T-helper 9 cell (primary cell): Measurements from ENCODE around the gene BCAS1.
A peak's percentile ranks its signal among the peaks of the same experiment; 100 is the strongest.
"Not testable (repeated sequence)": the region's sequence is repeated elsewhere in the genome, so short reads cannot be mapped to it uniquely, and the experiment has no call there.

ENCODE experiments used
- DNase-seq: peaks from one replicate; pipeline ENCODE4 v3.0.0-alpha.2; 2020

BCAS1 gene

DNA sequence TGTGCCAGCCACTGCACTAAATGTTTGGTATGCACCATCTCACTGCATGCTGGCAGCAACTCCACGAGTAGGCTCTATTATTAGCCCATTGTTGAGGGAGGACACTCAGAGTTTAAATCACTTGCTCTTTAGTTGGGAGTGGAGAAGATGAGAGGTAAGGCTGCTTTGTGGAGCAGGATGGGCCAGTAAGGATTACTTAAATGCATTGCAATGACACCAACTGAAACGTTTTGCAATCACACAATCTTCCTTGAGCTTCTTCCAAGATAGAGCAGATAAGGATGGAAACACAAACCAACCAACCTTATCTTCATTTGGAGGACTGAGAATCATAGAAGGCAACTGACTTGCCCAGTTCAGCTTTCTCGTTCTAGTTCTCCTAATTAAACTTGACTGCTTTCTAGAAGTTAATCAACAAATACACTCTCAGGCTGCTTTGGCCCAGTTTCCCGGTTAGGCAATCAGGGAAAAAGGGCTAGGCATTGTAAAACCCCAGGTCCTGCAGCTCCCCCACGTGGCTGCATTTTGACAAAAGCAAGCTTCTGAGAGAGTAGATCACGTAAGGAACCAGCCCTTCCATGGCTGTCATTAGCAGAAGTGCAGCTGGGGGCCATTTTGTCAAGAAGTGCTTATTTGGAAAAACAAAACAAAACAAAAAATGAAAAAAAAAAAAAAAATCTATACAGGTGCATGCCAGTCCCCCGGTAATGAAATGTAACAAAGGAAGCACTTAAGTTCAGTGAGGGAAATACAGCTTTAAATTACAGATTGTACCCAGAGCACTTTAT is 130.6 kb downstream of the BCAS1 start:
- peak; percentile 40 for DNase-seq

DNA sequence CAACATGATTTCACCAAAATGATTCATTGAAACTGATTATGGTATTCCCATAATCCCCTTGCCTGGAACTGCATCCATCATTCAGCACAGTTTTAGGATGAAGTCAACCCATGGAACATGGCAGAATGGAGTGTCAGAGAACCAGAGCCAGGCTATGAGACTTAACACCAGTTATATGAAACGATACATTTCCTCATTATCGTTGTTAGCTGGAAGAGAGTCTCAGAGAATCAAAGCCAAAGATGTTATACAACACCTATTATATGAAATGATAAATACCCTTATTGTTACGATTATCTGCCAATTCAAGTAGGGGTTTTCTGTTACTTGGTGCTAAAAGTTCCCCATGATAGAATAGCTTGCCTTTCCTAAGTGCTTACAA is 131.2 kb downstream of the BCAS1 start:
- no peak for DNase-seq

DNA sequence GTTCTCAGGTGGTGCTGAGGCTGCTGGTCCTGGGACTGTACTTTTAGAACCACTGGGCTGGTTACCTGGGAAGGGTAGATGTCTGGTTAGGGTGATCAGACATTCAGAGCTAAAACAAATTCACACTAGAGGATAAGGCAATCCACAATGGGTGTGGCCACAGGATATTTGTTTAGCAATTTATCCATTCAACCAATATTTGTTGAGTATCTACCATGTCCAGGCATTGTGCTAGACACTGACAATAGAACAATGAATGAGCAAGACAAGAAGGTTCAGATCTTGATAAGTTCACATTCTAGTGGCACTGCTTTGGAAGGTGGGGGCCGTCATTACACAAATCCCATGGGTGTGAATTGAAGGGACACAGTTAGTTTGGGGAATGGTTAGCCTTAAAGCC is 131.7 kb downstream of the BCAS1 start:
- no peak for DNase-seq

DNA sequence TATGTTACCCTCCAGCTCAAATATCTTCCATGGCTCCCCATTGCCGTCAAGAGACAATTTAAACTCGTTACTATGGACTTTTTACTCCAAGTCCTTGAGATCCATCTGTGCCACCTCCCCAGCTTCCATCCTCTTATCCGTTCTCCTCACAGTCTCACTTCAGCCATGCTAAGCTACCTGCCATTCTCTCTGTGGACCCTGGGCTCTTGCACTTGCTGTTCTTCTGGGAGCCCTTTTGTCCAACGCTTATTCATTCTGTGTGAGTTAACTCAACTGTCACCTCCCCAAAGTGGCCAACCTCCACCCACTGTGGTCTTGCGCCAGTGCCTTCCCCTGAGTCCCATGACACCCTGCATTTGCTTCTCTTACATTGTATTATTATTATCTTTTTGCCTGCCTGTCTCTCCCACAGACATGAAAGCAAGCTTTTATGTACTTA is 132.4 kb downstream of the BCAS1 start:
- no peak for DNase-seq

DNA sequence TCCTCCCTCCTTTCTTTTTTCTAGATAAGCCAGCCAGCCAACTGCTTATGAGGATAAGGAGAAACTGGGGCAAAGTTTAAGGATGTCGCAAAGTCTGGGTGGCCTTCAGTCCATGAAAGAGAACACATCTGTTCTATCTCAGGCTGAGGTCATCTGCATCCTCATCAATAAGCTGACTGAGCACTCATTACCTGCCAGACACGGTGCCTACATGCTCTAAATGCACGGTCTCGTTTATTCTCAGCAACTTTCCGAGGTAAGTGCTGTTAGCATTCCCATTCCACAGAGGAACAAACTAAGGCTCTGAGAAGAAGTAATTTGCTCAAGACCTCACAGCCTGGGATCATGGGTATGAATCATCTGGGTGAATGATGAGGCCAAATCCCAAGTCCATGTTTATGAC is 133.1 kb downstream of the BCAS1 start:
- DNase-seq = no peak

DNA sequence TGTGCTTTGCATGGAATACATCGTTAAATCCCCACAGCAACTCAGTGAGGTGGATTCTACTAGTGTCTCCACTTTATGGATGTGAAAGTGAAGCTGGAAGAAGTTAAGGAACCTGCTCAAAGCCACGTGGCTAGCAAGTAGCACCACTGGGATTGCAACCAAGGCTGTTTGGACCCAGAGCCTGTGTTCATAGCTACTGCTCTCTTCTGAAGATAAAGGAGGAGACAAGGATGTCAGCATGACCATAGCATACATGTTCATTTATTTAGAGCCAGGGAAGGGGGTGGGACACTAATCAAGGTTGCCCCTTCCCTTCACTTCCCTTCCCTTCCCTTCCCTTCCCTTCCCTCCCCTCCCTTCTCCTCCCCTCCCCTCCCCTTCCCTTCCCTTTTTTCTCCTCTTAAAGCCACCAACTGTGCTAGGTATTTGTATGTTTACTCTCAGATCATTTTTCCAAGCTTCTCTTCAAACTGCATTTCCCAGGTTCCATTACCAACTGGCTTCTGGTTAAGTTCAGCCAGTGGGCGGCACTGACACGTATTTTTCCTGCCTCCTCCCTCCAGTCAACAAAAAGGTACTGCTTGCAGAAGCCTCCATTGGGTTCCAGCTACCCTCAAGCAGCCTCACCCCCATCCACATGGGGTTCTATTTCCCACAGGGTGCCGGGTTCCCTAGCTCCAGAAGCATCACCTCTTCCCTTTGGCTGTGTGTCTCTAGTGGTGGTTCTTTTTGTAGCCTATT is 134.9 kb downstream of the BCAS1 start:
- no peak for DNase-seq

DNA sequence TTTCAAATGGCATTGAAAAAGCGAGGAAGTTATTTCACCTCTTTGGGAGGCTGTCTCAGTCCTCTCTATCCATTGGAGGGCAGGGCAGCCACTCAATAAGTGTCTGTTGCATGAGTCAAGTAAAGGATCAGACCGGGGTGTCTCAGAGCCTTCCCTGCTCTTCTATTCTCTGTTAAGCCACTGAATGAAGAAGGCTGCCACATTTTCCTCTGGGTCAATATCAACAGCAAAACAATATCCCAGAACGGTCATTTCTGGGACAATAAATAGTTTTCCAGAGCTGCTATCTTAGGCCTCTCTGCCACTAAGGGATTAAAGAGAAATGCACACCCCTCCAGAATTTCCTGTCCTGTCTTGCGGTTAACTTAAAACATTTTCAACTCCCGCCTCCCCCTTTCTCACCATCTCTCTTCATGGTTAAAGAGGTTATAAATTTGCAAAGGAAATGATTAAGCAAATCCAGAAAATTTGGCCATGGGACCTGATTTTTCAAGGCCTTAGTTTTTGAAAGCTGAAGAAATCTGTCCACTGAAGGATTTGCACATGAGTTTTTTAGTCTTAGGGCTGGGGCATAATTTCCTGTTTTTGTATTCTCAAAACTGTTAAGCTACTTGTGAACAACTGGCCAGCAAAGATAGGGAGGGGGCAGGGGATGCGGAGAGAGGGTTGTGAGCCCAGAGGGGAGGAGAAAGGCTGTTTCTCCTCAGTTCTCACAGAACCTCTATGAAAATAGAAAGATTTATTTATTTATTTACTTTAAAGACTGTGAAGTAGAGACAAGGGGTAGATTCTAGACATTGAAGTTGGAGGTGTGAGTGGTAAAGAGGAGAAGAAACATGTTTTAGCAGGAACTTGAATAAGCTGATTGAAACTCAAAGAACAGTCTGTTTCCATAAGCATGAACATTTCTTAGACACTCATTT is 135.7 kb downstream of the BCAS1 start:
- DNase-seq = no peak

DNA sequence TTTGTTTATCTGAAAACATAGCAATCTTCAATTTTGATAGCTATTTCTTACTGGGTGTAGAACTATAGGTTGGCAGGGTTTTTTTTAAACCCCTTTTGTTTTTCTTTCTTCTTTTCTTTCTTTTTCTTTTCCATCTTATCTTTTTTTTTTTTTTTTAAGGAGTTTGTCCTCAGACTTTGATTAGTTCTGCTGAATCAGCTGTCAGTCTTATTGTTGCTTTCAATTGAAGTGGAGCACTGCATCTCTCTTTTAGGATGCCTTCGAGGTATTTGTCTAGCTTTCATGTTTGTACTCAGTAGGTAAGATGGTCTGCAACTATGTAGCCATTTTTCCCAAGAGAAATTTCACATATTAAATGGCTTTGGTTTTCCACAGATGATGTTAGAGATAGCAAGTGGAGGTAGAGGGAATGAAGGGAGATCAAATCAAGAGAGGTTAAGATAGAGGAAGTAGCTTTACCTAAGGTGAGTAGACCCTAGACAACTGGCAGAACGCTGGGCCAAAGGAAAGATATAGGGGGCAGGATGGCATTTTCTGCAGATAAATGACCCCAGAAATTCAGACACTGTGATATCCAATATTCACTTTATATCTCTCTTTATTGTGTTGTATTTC is 137.1 kb downstream of the BCAS1 start:
- no peak for DNase-seq

DNA sequence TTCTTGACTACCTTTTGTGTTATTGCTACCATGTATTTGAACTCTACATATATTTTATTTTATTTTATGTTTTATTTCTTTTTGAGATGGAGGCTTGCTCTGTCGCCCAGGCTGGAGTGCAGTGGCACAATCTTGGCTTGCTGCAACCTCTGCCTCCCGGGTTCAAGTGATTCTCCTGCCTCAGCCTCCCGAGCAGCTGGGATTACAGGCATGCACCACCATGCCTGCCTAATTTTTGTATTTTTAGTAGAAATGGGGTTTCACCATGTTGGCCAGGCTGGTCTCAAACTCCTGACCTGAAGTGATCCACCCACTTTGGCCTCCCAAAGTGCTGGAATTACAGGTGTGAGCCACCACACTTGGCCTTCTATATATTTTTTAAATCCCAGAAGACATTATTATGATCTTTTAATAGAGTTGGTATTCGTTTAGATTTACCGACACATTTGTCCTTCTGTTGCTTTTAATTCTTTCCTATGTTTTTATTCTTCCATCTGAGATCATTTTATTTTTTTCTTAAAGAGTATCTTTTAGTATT is 137.7 kb downstream of the BCAS1 start:
- DNase-seq = not testable (repeated sequence)

DNA sequence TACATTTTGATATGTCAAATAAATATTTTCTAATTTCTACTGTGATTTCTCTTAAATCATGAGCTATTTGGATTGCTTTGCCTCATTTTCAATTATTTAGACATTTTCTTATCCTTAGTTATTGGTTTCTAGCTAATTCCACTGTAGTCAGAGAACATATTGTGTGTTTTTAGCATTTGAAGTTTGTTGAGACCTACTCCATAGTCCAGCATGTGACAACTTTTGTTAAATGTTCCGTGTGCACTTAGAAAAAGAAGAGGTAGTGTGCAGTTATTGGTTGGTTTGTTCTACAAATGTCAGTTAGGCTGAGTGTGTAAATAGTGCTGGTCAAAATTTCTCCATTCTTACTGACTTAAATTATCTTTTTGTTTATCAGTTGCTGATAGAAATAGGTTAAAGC is 138.8 kb downstream of the BCAS1 start:
- no peak for DNase-seq

DNA sequence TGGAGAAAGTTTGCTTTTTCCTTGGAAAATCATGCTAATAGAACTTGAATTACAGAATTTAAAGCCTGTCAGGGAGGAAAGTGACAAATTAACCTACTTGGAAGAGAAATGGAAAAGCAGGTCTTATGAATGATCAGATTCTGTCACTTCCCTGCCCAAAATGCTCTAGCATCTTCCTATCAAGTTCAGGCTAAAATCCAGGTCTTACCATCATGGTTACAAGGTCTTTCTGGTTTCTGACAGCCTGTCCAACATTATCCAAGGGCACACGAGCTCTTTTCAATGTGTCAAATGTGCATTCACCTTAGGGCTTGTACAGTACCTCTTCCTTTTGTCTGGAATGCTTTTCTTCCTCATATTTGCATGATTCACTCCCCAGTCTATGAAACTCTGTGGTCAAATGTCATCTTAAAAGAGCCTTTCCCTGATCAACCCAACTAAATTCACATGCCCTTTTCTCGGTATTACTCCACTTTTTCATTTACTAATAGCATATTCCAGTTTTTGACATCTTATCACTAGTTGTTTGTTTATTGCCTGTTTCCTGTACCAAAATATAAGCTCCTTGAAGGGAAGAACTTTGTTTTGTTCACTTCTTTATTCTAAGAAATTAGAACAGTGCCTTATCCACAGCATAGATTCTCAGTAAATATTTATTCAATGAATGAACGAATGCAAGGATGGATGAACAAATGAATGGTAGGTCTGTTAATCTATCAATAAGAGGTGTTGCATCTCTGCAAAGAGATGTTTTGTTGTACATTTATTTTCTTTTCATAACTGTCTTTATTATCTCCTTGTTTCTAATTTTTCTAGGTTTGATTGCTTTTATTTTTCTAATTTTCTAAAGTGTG is 139.5 kb downstream of the BCAS1 start:
- no peak for DNase-seq

DNA sequence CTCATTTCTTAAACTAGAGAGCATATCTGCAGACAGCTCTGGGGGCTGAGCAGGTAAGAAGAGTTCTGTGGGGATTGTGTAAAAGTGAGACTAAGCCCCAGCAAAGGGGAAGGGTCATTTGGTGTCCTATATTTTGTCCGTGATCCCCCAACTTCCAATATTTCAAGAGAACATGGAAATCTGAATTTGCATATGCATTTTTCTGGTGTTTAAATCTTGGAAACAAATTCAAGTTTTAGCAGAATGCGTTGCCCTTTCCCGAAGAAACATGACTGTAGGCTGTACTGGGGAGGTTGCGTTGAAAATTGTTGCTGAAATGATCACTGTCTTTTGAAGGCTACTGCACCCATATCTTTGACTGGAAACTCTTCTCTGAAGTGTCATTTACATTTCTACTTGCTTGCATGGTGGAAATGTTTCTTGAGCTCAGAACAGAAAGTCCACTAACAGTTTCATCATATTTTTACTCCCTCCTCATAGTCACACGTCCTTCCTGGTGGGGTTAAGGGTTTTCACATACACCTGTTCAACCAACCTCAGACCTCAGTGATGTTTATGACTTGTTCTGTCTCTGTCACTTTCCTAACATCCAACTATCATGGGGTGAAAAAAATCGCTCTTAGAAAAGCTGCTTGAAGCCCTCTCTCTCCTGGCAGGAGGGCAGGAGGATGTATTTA is 140.3 kb downstream of the BCAS1 start:
- DNase-seq = no peak

DNA sequence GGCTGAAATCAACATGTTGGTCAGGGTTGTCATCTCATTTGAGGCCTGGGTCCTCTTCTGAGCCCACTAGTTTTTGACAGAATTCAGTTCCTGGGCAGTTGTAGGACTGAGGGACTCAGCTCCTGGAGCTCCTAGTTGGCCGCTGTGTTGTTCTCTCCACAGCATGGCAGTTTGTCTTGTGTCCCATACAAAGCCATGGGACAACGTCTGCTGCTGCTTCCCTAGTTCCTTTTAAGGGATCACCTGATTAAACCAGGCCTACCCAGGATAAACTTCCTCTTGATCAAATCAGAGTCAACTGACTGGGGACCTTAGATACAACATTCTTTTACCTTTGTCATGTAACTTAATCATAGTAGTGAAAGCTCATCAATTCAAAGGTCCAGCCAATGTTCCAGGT is 141.0 kb downstream of the BCAS1 start:
- no peak for DNase-seq

DNA sequence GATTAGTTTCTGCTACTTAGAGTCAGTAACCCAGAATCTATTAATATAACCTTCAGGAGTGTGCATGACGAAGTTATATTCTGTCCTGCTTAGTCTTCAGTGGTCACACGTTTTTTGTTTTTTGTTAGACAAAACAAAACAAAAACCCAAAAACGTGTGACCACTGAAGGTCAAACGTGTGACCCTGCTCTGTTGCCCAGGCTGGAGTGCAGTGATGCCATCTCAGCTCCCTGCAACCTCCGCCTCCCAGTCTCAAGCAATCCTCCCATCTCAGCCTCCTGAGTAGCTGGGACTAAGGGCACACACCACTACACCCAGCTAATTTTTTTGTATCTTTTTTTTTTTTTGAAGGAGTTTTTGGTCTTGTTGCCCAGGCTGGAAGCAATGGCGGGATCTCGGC is 142.4 kb downstream of the BCAS1 start:
- no peak for DNase-seq

DNA sequence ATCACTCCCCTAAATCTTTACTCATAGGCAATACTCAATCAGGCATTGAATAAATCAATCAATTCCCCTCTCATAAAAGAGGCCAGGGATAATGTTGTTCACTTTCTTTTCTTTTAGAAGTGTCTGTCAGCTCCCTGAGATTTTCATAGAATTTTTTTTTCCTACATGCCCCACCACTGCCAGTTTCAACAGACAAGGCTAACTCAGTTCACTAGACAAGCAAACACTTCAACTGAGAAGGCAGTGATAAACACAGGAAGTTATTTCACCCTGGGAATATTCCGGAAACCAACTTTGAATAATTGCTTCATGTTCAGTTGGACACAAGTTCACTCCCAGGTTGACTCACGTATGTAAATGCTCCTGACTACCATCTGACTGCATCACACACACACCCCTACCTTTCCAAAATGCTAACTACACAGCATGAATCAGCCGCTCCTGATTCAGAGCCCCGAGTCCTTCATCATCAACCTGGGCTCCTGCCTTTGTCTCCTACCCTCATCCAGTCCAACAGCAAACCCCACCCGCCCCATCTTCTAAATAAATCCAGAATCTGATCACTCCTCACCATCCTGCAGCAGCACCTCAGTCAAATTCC is 143.9 kb downstream of the BCAS1 start:
- DNase-seq = no peak

DNA sequence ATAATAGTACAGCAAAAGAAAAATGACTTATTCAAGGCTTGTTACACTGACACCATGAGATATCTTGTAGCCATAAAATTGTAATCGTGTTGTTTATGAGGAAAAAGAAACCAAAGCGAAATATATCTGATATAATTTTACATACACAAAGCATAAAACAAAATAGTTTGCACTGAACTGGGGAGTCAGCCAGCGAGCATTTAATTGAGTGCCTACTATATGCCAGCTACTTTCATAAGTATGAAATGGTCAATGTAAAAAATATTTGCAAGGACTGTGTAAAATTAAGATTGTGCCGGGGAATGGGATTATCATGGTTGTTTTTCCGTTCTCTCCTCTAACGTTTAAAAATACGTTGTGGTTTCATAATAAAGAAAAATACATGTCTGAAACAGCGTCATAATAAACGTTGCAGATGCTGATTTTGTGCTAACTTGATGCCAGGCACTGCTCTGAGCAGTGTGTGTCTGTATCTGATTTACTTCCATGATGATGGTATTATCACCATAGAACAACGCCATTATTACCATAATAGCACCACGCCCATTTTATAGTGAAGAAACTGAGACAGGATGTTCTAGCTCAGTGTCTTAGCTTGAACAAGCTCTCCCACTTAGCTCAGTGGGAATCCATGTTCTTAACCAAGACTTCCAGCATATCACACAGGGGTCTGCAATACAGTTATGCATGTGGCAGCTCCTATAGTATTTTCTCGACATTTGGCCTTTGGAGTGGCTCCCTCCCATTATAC is 144.6 kb downstream of the BCAS1 start:
- no peak for DNase-seq

DNA sequence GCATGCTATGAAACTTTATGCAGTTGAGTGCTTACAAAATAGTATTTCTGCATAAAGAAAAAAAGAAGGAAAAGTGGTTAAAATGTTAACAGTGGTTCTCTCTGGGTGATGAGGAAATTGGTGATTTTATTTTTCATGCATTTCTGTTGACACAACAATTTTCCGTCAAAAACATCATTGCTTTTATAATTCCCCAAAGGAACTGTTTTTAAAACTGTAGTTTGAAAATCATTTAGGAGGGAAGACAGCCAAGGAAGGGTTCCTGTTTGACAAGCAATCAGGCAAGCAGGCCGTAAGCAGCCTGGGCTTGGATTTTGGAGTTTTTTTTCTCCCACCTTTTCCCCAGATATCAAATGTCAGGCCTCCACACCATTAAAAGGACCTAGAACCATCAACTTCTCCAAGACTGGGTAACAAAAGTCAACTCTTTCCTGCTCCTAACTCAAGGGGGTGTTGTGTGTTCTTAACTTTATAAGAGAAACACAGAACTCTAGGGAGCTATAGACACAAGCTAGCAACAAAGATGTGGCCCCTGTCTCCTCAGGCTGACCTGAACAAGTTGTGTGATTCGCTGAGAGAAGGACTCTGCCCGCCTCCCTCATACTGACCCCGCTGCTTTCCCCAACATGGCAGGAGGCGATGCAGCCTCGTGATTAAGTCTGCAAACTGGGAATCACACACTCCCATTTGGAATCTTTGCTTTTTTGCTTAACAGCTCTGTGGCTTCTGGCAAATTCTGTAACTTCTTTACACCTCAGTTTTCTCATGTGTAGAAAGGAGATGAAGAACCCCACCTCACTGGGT is 146.6 kb downstream of the BCAS1 start:
- no peak for DNase-seq

DNA sequence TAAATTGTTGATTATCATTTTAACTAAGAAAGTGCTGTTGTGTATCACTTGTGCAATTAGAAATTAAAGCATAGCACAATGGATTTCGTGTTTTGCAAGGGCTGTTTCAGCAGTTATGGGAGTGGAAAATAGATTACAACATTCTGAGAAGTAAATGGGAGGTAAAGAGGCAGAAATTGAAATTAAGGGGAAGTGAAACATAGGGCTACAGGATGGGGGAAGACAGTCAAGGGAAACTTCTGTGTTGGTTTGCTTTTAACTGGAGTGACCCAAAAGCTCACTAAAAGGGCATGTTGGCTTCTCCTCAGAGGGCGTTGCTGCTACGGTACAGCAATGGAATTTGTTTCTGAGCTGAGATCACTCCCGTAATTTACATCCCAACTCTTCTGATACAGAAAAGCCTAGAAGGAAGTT is 147.5 kb downstream of the BCAS1 start:
- DNase-seq = no peak

DNA sequence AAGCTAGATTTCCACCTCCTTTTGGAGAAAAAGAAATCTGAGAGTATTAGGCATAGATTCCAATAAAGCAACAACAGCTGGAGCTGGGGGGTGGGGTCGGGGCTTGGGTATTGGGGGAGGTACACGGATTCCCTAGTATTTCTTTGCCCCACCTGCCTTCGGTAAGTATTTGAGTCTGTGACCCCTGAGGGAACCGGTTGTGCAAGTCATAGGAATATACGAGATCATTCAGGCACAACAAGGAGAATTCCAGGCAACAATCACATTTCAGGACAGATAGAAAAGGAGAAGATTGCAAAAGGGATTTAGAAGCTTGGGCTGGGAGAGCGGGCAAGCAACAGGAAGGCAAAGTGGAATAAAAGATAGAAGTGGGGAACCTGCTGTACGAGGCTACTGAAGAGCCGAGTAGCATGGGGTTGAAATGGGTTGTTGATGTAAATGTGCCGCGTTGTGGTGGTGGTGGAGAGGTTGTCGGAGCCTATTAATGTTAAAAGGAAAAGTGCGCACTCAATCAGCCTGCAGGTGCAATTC is 148.9 kb downstream of the BCAS1 start:
- DNase-seq = no peak
